ENCODE results near the gene RUFY4. TPM values are rescaled to one million over a fixed set of nuclear protein-coding genes. Genes with fewer than 3 reads are reported as not detected.

Gene RUFY4
- total RNA-seq, 1 donor from 2014 or later = not detected

DNA sequence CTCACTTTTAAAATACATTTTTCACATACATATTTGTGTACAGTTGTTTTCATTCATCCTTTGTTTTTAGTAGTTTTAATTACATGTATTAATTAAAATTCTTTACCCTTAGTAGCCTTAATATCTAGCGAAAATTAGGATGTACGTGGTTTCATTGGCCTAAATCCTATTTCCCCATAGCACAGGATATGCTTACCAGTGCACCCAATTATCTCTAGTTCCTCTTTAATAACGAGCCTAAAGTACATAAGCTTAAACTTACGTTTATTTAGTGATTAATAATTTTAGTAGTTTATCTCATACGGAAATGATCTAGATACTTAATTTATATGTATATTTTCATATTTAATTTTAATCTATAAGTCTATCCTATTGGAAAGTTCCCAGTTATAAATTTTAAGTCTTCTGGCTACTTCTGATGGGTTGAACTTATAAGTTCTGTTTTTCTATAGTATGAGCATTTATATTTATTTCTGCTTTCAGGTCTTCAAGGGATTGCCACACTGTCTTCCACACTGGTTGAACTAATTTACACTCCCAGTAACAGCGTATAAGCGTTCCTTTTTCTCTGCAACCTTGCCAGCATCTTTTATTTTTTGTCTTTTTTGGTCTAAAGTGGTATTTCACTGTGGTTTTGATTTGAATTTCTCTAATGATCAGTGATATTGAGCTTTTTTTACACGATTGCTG is 21.4 kb upstream of the RUFY4 start:
- no peak overlapping the region for H3K4me3 ChIP-seq (ENCODE audit: insufficient read depth, low read depth, low read length)
- H4K20me1 ChIP-seq (ENCODE audit: insufficient read depth, low read length) = no peaks in the 10 kb centered on the region
- no peak overlapping the region for H3K27ac Mint-ChIP-seq (ENCODE audit: unreplicated experiment)

GRCh38 chr2:218051903-218052302 is 17.1 kb upstream of the RUFY4 start:
- H3K27ac ChIP-seq (ENCODE audit: low read depth, low read length) = no peak overlapping the region

More for the DNA sequence above, 21.4 kb upstream of the RUFY4 start:
- Histone ChIP-seq H3K27me3 (ENCODE audit: insufficient read depth, low read length) (peaks cover 6% of the 10 kb centered on the region), H3K36me3 (ENCODE audit: insufficient read depth, low read length) (no peaks in the 10 kb centered on the region), H3K79me2 (ENCODE audit: insufficient read depth, low read length) (no peaks in the 10 kb centered on the region), H3K27ac (ENCODE audit: low read depth, low read length) (no peak overlapping the region), H2AFZ (ENCODE audit: low read depth, low read length) (no peak overlapping the region), H3K4me2 (ENCODE audit: low read length) (no peak overlapping the region), H3K4me1 (ENCODE audit: insufficient read depth, low read length) (no peaks in the 10 kb centered on the region), H3K9me3 (ENCODE audit: insufficient read depth, low read depth, low read length) (peaks cover 11% of the 10 kb centered on the region), H3K9ac (ENCODE audit: low read length) (no peak overlapping the region)
- no peak for DNase-seq (ENCODE audit: low read depth)
- Mint-ChIP-seq H3K9me3 (ENCODE audit: unreplicated experiment) (peaks cover 7% of the 10 kb centered on the region), H3K4me1 (ENCODE audit: low read depth, unreplicated experiment) (no peaks in the 10 kb centered on the region), H3K36me3 (ENCODE audit: low read depth, unreplicated experiment) (no peaks in the 10 kb centered on the region), H3K4me3 (ENCODE audit: unreplicated experiment) (no peak overlapping the region), H3K27me3 (ENCODE audit: low read depth, unreplicated experiment) (peaks cover 9% of the 10 kb centered on the region)
- TF ChIP-seq CTCF (IDR thresholded peaks at IDR 0.05; ENCODE audit: insufficient read depth, low read depth, low read length) (no peak), EZH2 (IDR thresholded peaks at IDR 0.05; ENCODE audit: insufficient read depth, low read length) (no peak)
- no peak for FAIRE-seq

More at GRCh38 chr2:218051903-218052302, 17.1 kb upstream of the RUFY4 start:
- no peaks in the 10 kb centered on the region for H3K36me3 Mint-ChIP-seq (ENCODE audit: low read depth, unreplicated experiment)
- no peak for TF ChIP-seq CTCF (IDR thresholded peaks at IDR 0.05; ENCODE audit: insufficient read depth, low read depth, low read length)
- peaks cover 5% of the 10 kb centered on the region for H3K9me3 Mint-ChIP-seq (ENCODE audit: unreplicated experiment)
- peaks cover 14% of the 10 kb centered on the region for H3K27me3 Mint-ChIP-seq (ENCODE audit: low read depth, unreplicated experiment)
- H3K36me3 ChIP-seq (ENCODE audit: insufficient read depth, low read length) = no peaks in the 10 kb centered on the region
- H3K4me3 ChIP-seq (ENCODE audit: insufficient read depth, low read depth, low read length) = no peak overlapping the region
- H3K4me3 Mint-ChIP-seq (ENCODE audit: unreplicated experiment) = no peak overlapping the region
- no peak overlapping the region for H3K27ac Mint-ChIP-seq (ENCODE audit: unreplicated experiment)
- H3K79me2 ChIP-seq (ENCODE audit: insufficient read depth, low read length) = no peaks in the 10 kb centered on the region
- peaks cover 14% of the 10 kb centered on the region for H3K27me3 ChIP-seq (ENCODE audit: insufficient read depth, low read length)
- no peak overlapping the region for H3K4me2 ChIP-seq (ENCODE audit: low read length)
- H3K9me3 ChIP-seq (ENCODE audit: insufficient read depth, low read depth, low read length) = peaks cover 3% of the 10 kb centered on the region
- H3K4me1 ChIP-seq (ENCODE audit: insufficient read depth, low read length) = no peaks in the 10 kb centered on the region
- no peak for DNase-seq (ENCODE audit: low read depth)
- no peak overlapping the region for H2AFZ ChIP-seq (ENCODE audit: low read depth, low read length)
- no peak overlapping the region for H3K9ac ChIP-seq (ENCODE audit: low read length)
- H4K20me1 ChIP-seq (ENCODE audit: insufficient read depth, low read length) = no peaks in the 10 kb centered on the region
- FAIRE-seq = peak; percentile 5
- no peaks in the 10 kb centered on the region for H3K4me1 Mint-ChIP-seq (ENCODE audit: low read depth, unreplicated experiment)

All from astrocyte (in vitro differentiated cells and primary cell).